Neural cell (in vitro differentiated cells): ENCODE measurements around the gene POLR1A. TPM values are rescaled to one million over a fixed set of nuclear protein-coding genes. Genes with fewer than 3 reads are reported as not detected.

Experiments
- H2AFZ ChIP-seq: fragments of 200-600, 300-800 bp; sonication (generic), shearing (Covaris generic); 2 replicates; pipeline ENCODE4 v1.6.0; 2014; ENCODE audit warnings: low read depth, mild to moderate bottlenecking, antibody characterized with exemption, low read length, moderate library complexity
- H3F3A ChIP-seq: fragments of 200-600 bp; shearing (Covaris generic); 2 replicates; pipeline ENCODE4 v1.6.1; 2016; ENCODE audit warnings: mild to moderate bottlenecking, moderate library complexity, mixed read lengths, antibody characterized with exemption, low read length; ENCODE audit not compliant: insufficient read depth, poor library complexity, severe bottlenecking
- H3K27ac ChIP-seq: fragments of 200-600, 300-800 bp; sonication (generic), shearing (Covaris generic); 2 replicates; pipeline ENCODE4 v1.5.1; 2014; ENCODE audit warnings: mild to moderate bottlenecking, low read length, moderate library complexity
- H3K27me3 ChIP-seq: fragments of 300-800, 200-600 bp; sonication (generic), shearing (Covaris generic); 2 replicates; pipeline ENCODE4 v1.6.0; 2014; ENCODE audit warnings: mild to moderate bottlenecking, low read depth, low read length, moderate library complexity; ENCODE audit not compliant: insufficient read depth
- H3K36me3 ChIP-seq: fragments of 300-800, 200-600 bp; sonication (generic), shearing (Covaris generic); 2 replicates; pipeline ENCODE4 v1.5.1; 2014; ENCODE audit warnings: mild to moderate bottlenecking, antibody characterized with exemption, low read length, moderate library complexity; ENCODE audit not compliant: insufficient read depth
- H3K4me2 ChIP-seq: fragments of 300-800, 200-600 bp; sonication (generic), shearing (Covaris generic); 2 replicates; pipeline ENCODE4 v1.6.0; 2014; ENCODE audit warnings: mild to moderate bottlenecking, low read length
- H3K4me3 ChIP-seq: fragments of 300-800, 200-600 bp; sonication (generic), shearing (Covaris generic); 2 replicates; pipeline ENCODE4 v1.5.1; 2014; ENCODE audit warnings: mild to moderate bottlenecking, low read length, moderate library complexity
- H3K79me2 ChIP-seq: fragments of 200-600 bp; shearing (Covaris generic); replicated peaks from 2 replicates; pipeline ENCODE4 v1.6.0; 2014; ENCODE audit warnings: mild to moderate bottlenecking, low read length, moderate library complexity; ENCODE audit not compliant: insufficient read depth
- H3K9ac ChIP-seq: fragments of 300-800, 200-600 bp; sonication (generic), shearing (Covaris generic); 2 replicates; pipeline ENCODE4 v1.6.1; 2016; ENCODE audit warnings: mild to moderate bottlenecking, low read length, mixed read lengths
- H3K9me2 ChIP-seq: fragments of 200-600 bp; shearing (Covaris generic); 2 replicates; pipeline ENCODE4 v1.6.1; 2016; ENCODE audit warnings: mild to moderate bottlenecking, low read length, mixed read lengths; ENCODE audit not compliant: insufficient read depth
- H3K9me3 ChIP-seq: fragments of 200-600, 300-800 bp; sonication (generic), shearing (Covaris generic); 2 replicates; pipeline ENCODE4 v1.6.1; 2016; ENCODE audit warnings: mild to moderate bottlenecking, mixed run types, low read length, moderate library complexity, mixed read lengths
- H4K20me1 ChIP-seq: fragments of 200-600 bp; shearing (Covaris generic); 2 replicates; pipeline ENCODE4 v1.6.1; 2016; ENCODE audit warnings: mild to moderate bottlenecking, mixed run types; ENCODE audit not compliant: insufficient read depth
- EP300 ChIP-seq: fragments of 450-650 bp; conservative IDR thresholded peaks from 2 replicates; pipeline ENCODE4 v1.6.1; 2014; ENCODE audit warnings: antibody characterized with exemption, mild to moderate bottlenecking, moderate library complexity; ENCODE audit not compliant: poor library complexity, severe bottlenecking
- EZH2 ChIP-seq: fragments of 200-600, 300-800 bp; shearing (Covaris generic), sonication (generic); IDR thresholded peaks from 2 replicates; pipeline ENCODE4 v1.6.1; 2014; ENCODE audit warnings: antibody characterized with exemption, low read length, borderline replicate concordance, mild to moderate bottlenecking; ENCODE audit not compliant: insufficient read depth, poor library complexity, severe bottlenecking
- MXI1 ChIP-seq: fragments of 450-650 bp; conservative IDR thresholded peaks from 2 replicates; pipeline ENCODE4 v1.6.1; 2014; ENCODE audit warnings: antibody characterized with exemption, mild to moderate bottlenecking; ENCODE audit not compliant: poor library complexity, severe bottlenecking
- POLR2AphosphoS5 ChIP-seq: IDR thresholded peaks from 2 replicates; pipeline ENCODE4 v1.6.1; 2012
- RAD21 ChIP-seq: fragments of 450-650 bp; conservative IDR thresholded peaks from 2 replicates; pipeline ENCODE4 v1.6.1; 2014; ENCODE audit warnings: antibody characterized with exemption, mild to moderate bottlenecking, moderate library complexity
- SMC3 ChIP-seq: fragments of 450-650 bp; conservative IDR thresholded peaks from 2 replicates; pipeline ENCODE4 v1.6.1; 2014; ENCODE audit warnings: antibody characterized with exemption, mild to moderate bottlenecking, moderate library complexity; ENCODE audit not compliant: poor library complexity
- TAF1 ChIP-seq: IDR thresholded peaks from 2 replicates; pipeline ENCODE4 v1.6.1; 2012; ENCODE audit warnings: low read depth
- polyA plus RNA-seq: library from polyadenylated mRNA; depleted of rRNA; stranded (reverse); fragments of >200 nt; gene quantifications from 2 replicates; pipeline ENCODE4 v1.2.3, GENCODE V29; 2014
- TF ChIP-seq, protein P1 (sequence below): fragments of 450-650 bp; IDR thresholded peaks from 2 replicates; pipeline ENCODE4 v1.5.1; 2014; ENCODE audit warnings: antibody characterized with exemption, mild to moderate bottlenecking, moderate library complexity; ENCODE audit not compliant: poor library complexity, severe bottlenecking
- TF ChIP-seq, protein P2 (sequence below): IDR thresholded peaks from 2 replicates; pipeline ENCODE4 v1.6.1; 2012; ENCODE audit warnings: borderline replicate concordance

Gene POLR1A
- polyA plus RNA-seq, 1 donor from 2014 or later = 5.4 TPM

- Histone ChIP-seq H3K9me3 (peaks cover 3% of the 10 kb centered on the region), H3K9me2 (no peaks in the 10 kb centered on the region), H2AFZ (no peak overlapping the region), H3K9ac (no peak overlapping the region), H3K27me3 (no peaks in the 10 kb centered on the region), H3K36me3 (peaks cover 6% of the 10 kb centered on the region), H4K20me1 (no peaks in the 10 kb centered on the region), H3K79me2 (no peaks in the 10 kb centered on the region), H3F3A (no peaks in the 10 kb centered on the region), H3K27ac (no peak overlapping the region), H3K4me2 (no peak overlapping the region), H3K4me3 (no peak overlapping the region)
- TF ChIP-seq EP300 (no peak), POLR2AphosphoS5 (no peak), TAF1 (no peak)
- TF ChIP-seq, protein P1, sequence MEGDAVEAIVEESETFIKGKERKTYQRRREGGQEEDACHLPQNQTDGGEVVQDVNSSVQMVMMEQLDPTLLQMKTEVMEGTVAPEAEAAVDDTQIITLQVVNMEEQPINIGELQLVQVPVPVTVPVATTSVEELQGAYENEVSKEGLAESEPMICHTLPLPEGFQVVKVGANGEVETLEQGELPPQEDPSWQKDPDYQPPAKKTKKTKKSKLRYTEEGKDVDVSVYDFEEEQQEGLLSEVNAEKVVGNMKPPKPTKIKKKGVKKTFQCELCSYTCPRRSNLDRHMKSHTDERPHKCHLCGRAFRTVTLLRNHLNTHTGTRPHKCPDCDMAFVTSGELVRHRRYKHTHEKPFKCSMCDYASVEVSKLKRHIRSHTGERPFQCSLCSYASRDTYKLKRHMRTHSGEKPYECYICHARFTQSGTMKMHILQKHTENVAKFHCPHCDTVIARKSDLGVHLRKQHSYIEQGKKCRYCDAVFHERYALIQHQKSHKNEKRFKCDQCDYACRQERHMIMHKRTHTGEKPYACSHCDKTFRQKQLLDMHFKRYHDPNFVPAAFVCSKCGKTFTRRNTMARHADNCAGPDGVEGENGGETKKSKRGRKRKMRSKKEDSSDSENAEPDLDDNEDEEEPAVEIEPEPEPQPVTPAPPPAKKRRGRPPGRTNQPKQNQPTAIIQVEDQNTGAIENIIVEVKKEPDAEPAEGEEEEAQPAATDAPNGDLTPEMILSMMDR = no peak
Observed at GRCh38 chr2:86068648-86069047, 37.0 kb downstream of the POLR1A start.

DNA sequence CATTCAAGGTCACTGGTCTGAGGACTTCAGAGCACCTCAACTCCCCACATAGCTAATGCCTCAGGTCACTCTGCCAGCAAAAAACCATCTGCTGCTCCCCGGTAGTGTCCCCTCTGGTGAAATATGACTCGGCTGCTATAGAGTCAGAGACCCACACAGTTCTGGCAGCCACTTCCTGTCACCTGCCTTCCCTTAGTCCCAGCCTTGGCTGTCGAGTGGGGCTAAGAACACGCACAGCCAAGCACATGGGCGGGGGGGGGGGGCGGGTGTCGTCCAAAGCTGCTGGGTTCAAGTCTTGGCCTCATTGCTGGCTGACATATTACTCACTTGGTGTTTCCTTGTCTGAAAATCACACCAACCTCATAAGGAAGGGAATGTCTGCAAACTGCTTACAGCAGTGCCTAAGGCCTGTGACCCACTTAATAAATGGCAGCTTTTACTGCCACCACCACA is 37.5 kb downstream of the POLR1A start:
- Histone ChIP-seq H3K9ac (no peak overlapping the region), H3K27me3 (no peaks in the 10 kb centered on the region), H3K4me2 (no peak overlapping the region), H3K9me3 (peaks cover 5% of the 10 kb centered on the region), H3K9me2 (no peaks in the 10 kb centered on the region), H3K4me3 (no peak overlapping the region), H3K27ac (no peak overlapping the region), H2AFZ (no peak overlapping the region), H3F3A (no peaks in the 10 kb centered on the region), H3K79me2 (no peaks in the 10 kb centered on the region), H3K36me3 (peaks cover 10% of the 10 kb centered on the region), H4K20me1 (no peaks in the 10 kb centered on the region)
- TF ChIP-seq SMC3 = no peak
- TF ChIP-seq MXI1 = no peak
- TF ChIP-seq TAF1 = no peak
- TF ChIP-seq, protein P1 = no peak
- no peak for TF ChIP-seq EZH2
- TF ChIP-seq, protein P2, sequence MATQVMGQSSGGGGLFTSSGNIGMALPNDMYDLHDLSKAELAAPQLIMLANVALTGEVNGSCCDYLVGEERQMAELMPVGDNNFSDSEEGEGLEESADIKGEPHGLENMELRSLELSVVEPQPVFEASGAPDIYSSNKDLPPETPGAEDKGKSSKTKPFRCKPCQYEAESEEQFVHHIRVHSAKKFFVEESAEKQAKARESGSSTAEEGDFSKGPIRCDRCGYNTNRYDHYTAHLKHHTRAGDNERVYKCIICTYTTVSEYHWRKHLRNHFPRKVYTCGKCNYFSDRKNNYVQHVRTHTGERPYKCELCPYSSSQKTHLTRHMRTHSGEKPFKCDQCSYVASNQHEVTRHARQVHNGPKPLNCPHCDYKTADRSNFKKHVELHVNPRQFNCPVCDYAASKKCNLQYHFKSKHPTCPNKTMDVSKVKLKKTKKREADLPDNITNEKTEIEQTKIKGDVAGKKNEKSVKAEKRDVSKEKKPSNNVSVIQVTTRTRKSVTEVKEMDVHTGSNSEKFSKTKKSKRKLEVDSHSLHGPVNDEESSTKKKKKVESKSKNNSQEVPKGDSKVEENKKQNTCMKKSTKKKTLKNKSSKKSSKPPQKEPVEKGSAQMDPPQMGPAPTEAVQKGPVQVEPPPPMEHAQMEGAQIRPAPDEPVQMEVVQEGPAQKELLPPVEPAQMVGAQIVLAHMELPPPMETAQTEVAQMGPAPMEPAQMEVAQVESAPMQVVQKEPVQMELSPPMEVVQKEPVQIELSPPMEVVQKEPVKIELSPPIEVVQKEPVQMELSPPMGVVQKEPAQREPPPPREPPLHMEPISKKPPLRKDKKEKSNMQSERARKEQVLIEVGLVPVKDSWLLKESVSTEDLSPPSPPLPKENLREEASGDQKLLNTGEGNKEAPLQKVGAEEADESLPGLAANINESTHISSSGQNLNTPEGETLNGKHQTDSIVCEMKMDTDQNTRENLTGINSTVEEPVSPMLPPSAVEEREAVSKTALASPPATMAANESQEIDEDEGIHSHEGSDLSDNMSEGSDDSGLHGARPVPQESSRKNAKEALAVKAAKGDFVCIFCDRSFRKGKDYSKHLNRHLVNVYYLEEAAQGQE = no peak
- TF ChIP-seq EP300 = no peak
- TF ChIP-seq RAD21 = no peak
